ENCODE data around the gene THRB. TPM values are rescaled to one million over a fixed set of nuclear protein-coding genes. Genes with fewer than 3 reads are reported as not detected.

The THRB gene
- total and polyA plus RNA-seq, 2 donors (not counting 3 experiments of a cell fraction or from before 2014, with no cell fraction given): 0.06 TPM; not detected in 1

DNA sequence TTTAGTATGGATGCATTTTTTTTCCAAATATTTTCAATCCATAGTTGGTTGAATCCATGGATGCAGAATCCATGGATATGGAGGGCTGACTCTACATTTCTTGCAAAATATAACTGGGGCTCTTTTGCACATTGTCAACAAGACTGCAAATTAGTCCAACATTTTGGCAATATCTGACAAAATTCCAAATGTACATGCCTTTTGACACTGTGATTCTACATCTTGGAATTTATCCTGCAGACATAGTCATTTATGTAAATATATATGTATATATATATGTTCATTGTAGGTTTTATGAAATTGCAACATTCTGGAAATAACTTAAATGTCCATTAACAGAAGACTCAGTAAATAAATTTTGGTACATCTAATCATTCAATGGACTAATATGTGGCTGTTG lies 203.0 kb downstream of the THRB start:
- Histone ChIP-seq H3K4me1 (ENCODE audit: control insufficient read depth, extremely low read depth, insufficient read depth, low read length) (no peaks in the 10 kb centered on the region), H3K27me3 (ENCODE audit: control insufficient read depth in 2 of 2, insufficient read depth in 2 of 2, low read length in 2 of 2) (no peaks in the 10 kb centered on the region), H3K9me3 (replicated peaks; ENCODE audit: control insufficient read depth, insufficient read depth, low read length) (no peaks in the 10 kb centered on the region), H3K4me3 (replicated peaks in 1 of 3; ENCODE audit: insufficient read depth in 1 of 3, low read depth in 1 of 3, low read length in 3 of 3) (no peak overlapping the region), H3K79me2 (ENCODE audit: control insufficient read depth, insufficient read depth, low read length) (no peaks in the 10 kb centered on the region), H3K27ac (ENCODE audit: insufficient read depth, low read depth, low read length) (no peak overlapping the region), H4K20me1 (replicated peaks; ENCODE audit: control insufficient read depth, extremely low read depth, insufficient read depth, low read length) (no peaks in the 10 kb centered on the region), H2AFZ (ENCODE audit: low read depth, low read length) (no peak overlapping the region), H3K36me3 (ENCODE audit: control insufficient read depth in 2 of 2, extremely low read depth in 1 of 2, insufficient read depth in 2 of 2, low read length in 2 of 2) (no peaks in the 10 kb centered on the region), H3K9ac (replicated peaks; ENCODE audit: extremely low read depth, insufficient read depth, low read length) (no peak overlapping the region), H3K9me1 (replicated peaks; ENCODE audit: control insufficient read depth, extremely low read depth, insufficient read depth, low read length) (no peaks in the 10 kb centered on the region), H3K4me2 (ENCODE audit: insufficient read depth, low read length) (no peak overlapping the region)
- no peak for FAIRE-seq
- no peak for TF ChIP-seq POLR2AphosphoS5 (IDR thresholded peaks at IDR 0.05; ENCODE audit: insufficient read depth, low read depth, low read length)
- no peak for TF ChIP-seq POLR2A (IDR thresholded peaks at IDR 0.05; ENCODE audit: low read depth, low read length)
- no peak for TF ChIP-seq GATA2 (IDR thresholded peaks at IDR 0.05; ENCODE audit: insufficient read depth, insufficient read length, low read depth, low read length)
- TF ChIP-seq EZH2 (IDR thresholded peaks at IDR 0.05; ENCODE audit: borderline replicate concordance, low read depth, low read length, severe bottlenecking): no peak
- no peak for TF ChIP-seq JUN (IDR thresholded peaks at IDR 0.05; ENCODE audit: borderline replicate concordance, insufficient read depth, insufficient read length, low read depth)
- TF ChIP-seq, protein P1, sequence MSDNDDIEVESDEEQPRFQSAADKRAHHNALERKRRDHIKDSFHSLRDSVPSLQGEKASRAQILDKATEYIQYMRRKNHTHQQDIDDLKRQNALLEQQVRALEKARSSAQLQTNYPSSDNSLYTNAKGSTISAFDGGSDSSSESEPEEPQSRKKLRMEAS (IDR thresholded peaks at IDR 0.05; ENCODE audit: insufficient read depth, insufficient read length): no peak
- no peak for TF ChIP-seq FOS (IDR thresholded peaks at IDR 0.05; ENCODE audit: borderline replicate concordance, insufficient read depth, low read length)
- TF ChIP-seq, protein P2, sequence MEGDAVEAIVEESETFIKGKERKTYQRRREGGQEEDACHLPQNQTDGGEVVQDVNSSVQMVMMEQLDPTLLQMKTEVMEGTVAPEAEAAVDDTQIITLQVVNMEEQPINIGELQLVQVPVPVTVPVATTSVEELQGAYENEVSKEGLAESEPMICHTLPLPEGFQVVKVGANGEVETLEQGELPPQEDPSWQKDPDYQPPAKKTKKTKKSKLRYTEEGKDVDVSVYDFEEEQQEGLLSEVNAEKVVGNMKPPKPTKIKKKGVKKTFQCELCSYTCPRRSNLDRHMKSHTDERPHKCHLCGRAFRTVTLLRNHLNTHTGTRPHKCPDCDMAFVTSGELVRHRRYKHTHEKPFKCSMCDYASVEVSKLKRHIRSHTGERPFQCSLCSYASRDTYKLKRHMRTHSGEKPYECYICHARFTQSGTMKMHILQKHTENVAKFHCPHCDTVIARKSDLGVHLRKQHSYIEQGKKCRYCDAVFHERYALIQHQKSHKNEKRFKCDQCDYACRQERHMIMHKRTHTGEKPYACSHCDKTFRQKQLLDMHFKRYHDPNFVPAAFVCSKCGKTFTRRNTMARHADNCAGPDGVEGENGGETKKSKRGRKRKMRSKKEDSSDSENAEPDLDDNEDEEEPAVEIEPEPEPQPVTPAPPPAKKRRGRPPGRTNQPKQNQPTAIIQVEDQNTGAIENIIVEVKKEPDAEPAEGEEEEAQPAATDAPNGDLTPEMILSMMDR (IDR thresholded peaks at IDR 0.05; ENCODE audit: extremely low read depth in 1 of 2, insufficient read depth in 1 of 2, low read depth in 1 of 2, low read length in 2 of 2): no peak
- TF ChIP-seq MYC (IDR thresholded peaks at IDR 0.05; ENCODE audit: low read depth, low read length): no peak
- dilution Hi-C loops (cut with MboI; ENCODE audit: extremely low pct_ligation_motif_present, low sequenced_read_pairs): no loop called here
- intact Hi-C loops (cut with micrococcal nuclease): no loop called here
- BruUV-seq (replicated peaks): no TSS peak
- ChIA-PET POLR2A (no interaction called here), CTCF (no interaction called here)
- DNase-seq (ENCODE audit: low read depth, low spot score): no peak

Data from endothelial cell of umbilical vein (primary cell).